HL-60 (cell line): Measurements from ENCODE around the gene AGBL4.

Experiments
- CTCF ChIP-seq: IDR thresholded peaks from one replicate; pipeline ENCODE4 v1.5.1; 2011; ENCODE audit warnings: low read length, control low read depth, inconsistent platforms; ENCODE audit not compliant: insufficient read depth
- POLR2AphosphoS5 ChIP-seq: IDR thresholded peaks from 2 replicates; pipeline ENCODE4 v1.6.1; 2012; ENCODE audit warnings: low read depth

GRCh38 chr1:49125746-49126145 is 898.0 kb downstream of the AGBL4 start:
- TF ChIP-seq CTCF (no peak), POLR2AphosphoS5 (no peak)
